A204.1 (cell line): Measurements from ENCODE around the gene DENND1C.

ENCODE experiments used
- FAIRE-seq: peaks from 2 replicates; lab custom pipeline; 2012; peaks lifted over from hg19 to GRCh38; lab: Jason Lieb, UNC

DENND1C gene

DNA sequence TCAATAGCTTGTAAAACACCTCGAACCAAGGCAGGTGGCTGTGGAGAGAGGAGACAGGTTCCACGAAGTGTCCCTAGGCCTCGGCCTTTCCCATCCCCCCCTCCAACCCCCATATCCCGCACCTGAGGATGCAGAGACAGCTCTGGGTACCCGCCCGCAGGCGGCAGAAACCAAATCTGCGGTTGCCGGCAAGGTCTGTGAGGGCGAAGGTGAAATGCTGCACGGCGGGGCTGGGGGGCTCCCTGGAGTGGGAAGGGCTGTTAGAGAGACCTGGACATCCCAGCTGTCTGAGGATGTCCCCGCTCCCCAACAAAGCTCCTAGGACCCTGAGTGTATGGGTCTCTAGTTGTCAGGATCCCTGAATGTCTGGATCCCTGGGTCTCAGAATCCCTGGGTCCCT is 2.8 kb downstream of the DENND1C start:
- no peak for FAIRE-seq

DNA sequence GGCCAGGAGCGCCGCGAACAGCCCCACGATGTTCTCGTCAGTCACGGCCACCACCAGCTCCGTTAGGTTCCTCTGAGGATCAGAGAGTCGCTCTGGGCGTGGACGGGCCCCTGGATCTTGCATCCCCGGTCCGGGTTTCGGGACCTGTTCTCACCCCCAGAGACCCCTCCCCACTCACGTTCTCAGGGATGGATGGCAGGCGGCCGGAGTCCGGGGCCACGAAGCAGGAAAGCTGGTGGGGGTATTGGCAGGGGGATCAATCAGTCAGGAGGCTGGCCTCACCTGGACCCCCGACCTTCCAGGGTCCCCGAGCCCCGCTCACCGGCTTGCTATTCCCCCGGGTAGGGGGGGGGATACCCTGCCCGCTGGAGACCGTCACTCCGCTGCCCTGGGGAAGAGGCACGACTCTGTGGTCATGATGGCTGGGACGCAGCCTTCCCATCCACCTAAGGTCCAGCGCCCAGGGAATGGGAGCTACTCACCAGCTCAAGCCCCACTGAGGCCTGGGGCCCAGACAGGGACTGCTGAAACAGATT is 4.6 kb downstream of the DENND1C start:
- no peak for FAIRE-seq

DNA sequence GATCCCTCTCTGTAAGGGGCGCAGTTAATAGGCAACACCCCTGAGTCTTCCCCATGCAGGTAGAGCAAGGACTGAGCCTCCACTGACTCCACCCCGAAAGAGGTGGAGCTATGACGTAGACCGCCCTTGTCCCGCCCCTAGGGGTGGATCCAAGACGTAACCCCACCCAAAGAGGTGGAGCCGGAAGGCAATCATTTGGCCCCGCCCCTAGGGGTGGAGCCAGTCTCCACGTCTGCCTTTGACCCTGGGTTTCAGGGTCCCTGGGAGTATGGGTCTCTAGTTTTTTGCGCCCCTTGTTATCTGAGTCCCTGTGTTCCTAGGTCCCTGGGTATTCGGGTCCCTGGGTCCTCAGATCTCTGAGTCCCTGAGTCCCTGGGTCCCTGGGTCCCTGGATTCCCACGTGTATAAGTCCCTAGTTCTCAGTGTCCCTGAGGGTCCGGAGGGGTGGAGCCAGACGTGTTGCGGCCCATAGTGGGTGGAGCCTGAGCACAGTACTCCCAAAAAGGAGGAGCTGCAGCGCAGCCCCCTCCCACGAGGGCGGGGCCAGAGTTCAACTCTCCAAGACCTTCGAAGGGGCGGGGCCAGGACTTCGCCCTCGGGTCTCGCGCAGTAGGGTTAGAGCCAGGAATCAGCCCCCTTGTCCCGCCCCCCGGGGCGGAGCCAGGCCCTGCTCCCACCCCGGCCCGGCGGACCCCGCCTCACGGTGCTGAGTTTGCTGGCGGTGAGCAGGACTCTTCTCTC is 5.3 kb downstream of the DENND1C start:
- FAIRE-seq, result no peak

DNA sequence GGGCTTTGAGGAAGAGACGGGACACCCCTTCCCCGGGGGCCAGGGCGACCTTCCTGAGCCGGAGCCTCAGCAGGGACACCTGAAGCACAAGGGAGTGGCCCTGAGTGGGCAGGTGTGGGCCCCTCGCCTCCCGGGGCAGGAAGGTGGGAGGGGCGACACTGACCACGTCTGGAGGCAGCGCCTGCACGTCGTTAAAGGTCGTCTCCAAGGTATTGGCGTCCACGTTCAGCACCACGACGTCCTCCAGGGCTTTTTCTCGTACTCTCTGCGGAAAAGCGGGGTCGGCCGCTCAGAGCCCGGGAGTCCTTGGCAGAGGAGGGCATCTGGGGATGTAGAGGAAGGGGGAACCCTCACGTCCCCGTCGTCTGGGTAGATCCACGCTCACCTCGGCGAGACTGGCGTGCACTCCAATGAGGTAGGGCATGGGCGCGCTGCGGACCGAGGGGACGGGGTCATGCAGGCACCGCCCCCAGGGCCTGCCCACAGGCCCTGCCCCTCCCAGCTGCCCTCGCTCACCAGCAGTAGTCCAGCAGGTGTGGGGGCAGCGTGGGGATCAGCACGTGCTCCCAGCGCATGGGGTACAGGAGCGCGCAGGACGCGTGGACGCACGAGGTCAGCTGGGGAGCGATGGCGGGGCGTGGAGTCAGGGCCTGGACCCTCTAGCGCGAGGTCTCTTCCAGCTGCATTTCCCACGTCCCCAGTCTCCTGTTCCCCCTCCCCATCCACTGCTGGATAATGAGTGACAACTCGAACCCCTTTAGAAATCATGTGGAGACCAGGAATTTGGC is 6.1 kb downstream of the DENND1C start:
- FAIRE-seq, result no peak

DNA sequence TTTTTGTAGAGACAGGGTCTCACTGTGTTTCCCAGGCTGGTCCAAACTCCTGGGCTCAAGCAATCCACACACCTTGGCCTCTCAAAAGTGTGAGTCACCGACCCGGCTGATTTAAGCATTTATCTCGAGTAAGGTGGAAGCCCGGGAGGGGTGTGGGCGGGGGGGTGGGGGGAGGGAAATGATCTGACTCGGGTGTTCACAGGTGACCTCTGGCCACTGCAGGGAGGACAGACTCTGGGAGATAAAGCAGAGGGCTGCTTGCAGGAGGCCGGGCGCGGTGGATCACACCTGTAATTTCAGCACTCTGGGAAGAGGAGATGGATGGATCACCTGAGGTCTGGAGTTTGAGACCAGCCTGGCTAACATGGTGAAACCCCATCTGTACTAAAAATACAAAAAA is 7.9 kb downstream of the DENND1C start:
- no peak for FAIRE-seq

DNA sequence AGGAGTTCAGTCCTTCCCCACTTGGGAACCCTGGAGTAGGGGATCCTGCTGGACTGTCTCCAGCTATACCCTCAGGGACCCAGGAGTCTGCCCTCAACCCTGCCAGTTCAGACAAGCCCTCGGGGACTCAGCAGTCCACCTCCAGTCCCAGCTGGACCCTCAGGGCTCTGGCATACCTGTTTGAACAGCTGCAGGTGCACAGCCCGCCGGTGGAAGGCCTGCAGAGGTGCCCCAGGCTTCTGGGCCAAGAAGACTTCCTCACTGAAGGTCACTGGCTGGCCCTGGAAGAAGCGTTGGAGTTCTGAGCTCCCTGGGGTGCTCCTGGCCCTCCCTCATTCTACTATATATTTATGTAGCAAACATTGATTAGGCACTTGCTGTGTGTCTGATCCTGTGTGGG is 8.9 kb downstream of the DENND1C start:
- FAIRE-seq, result no peak

DNA sequence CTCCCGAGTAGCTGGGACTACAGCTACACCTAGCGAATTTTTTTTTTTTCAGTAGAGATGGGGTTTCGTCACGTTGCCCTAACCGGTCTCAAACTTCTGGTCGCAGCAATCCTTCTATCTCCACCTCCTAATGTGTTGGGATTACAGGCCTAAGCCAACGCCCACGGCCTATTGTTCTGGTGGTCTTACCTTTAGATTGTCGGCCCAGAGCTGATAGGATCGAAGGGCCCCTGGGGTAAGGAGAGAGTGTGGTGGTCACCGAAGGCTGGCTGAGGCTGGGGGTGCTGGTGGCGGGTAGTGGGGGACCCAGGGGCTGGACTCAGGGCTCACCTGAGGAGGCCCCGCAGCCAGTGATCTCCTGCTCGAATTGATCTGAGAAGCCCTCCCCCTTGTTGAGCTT is 10.5 kb downstream of the DENND1C start:
- FAIRE-seq, result no peak

DNA sequence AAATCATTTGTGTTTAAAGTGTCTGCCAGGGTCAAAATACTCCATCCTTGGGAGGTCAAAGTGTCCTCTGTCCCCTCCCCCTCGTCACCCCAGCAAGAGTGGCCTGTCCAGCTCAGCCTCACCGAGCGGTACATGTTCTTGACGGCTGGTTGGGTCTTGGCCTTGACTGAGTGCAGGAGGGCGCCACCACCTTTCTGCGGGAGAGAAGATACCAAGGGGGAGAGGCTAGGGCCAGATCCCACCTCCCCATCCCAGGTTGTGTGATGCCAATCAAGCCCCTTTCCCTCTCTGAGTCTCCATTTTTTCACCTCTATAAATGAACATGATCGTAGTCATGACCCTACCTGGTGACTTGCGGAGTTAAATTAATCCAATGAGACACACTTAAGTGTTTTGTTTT is 11.4 kb downstream of the DENND1C start:
- FAIRE-seq, result no peak

DNA sequence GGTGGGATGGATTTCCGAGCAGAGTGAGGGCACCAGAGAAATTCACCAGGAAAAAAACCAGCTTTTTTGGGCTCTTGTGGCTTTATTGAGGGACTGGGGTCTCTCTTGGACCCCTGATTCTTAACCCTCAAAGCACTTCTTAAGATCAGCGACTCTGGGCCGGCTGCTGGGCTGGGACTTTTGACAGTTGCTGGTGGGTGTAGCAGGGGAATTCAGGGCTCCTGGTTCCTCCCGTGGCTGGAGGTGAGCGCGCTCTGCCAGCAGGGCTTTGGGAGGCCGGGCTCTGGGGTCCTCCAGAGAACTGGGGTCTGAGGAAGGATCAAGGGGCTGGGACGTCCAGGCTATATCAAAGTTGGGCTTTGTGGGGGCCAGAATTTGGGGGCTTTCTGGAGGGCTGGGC is 14.2 kb downstream of the DENND1C start:
- no peak for FAIRE-seq

DNA sequence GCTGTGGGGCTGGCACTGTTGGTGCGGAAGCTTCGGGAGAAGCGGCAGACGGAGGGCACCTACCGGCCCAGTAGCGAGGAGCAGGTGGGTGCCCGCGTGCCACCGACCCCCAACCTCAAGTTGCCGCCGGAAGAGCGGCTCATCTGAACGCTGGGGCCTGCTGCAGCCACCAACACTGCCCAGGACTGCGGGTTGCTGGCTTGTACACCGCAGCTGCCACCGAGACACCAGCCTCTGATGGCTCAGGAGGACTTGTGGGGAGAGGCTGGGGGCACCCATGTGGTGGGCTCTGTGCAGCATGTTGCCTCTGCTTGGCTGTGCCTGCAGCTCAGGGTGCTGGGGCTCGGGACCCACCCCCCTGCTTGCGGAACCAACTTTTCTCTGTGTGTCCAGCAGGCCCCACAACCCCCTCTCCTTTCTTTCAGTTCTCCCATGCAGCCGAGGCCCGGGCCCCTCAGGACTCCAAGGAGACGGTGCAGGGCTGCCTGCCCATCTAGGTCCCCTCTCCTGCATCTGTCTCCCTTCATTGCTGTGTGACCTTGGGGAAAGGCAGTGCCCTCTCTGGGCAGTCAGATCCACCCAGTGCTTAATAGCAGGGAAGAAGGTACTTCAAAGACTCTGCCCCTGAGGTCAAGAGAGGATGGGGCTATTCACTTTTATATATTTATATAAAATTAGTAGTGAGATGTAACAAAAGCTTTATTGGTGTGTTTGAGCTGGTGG is 14.9 kb downstream of the DENND1C start:
- no peak for FAIRE-seq

DNA sequence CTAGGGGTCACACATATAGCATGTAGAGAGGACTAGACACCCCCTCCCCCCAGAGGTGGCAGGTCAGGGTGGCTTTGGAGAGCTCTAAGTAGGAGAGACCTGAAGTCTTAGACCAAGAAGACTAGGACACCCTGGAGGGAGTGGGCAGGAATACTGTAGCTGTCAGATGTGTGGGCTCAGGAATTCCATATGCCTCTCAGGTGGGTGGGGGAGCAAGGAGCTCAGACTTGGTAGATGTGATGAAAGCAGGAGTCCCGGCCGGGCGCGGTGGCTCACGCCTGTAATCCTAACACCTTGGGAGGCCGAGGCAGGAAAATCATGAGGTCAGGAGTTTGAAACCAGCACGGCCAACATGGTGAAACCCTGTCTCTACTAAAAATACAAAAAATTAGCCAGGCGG is 15.9 kb downstream of the DENND1C start:
- FAIRE-seq, result no peak

DNA sequence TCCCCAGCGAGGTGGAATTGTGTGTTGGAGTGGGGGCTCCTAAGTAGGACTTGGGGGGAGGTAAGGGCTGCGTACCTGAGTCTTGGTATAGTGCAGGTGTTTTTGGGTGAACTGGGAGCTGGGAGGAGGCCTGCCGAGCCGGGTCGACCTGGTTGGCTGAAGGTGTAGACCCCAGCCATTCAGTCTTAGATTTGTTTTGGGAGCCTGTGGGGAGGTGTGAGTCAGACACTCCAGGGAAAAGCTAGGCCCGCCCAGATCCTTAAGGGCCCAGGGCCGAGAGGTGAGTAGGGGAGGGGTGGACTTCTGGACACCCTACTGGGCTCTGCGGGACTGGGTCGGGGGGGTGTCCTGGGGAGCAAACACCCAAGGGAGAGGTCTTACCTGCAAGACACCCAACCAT is 16.6 kb downstream of the DENND1C start:
- FAIRE-seq, result no peak

DNA sequence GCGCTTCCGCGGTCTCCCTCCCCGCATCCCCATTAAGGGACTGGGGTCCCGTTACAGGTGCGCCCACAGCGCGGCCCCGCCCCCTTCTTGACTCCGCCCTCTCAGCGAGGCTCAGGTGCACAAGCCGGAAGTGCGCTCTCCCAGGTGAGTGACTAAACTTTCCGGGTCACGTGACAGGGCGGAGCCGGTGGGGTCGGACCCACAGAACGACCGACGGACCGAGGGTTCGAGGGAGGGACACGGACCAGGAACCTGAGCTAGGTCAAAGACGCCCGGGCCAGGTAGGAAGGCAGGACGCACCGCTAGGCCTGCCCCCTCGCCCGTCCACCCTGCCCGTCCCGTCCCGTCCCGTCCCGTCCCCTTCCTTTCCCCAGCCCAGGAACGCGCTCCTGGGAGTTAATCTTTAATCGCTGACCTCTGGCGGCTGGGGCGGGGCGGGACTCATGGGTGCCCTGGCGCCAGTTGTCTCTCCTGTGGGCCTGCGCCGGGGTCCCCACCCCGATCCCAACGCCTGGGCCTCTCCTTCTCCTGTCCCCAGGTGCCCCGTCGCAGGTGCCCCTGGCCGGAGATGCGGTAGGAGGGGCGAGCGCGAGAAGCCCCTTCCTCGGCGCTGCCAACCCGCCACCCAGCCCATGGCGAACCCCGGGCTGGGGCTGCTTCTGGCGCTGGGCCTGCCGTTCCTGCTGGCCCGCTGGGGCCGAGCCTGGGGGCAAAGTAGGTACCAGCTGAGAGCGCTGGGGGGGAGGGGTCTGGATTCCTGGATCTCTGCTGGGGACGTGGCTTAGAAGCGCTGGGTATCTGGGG is 17.3 kb downstream of the DENND1C start, which contains the start of gene CRB3:
TSS of gene CRB3 (plus strand) at position 202 of the 804 bp plus-strand sequence. CDS start at position 633, 431 bp downstream.
- no peak for FAIRE-seq

DNA sequence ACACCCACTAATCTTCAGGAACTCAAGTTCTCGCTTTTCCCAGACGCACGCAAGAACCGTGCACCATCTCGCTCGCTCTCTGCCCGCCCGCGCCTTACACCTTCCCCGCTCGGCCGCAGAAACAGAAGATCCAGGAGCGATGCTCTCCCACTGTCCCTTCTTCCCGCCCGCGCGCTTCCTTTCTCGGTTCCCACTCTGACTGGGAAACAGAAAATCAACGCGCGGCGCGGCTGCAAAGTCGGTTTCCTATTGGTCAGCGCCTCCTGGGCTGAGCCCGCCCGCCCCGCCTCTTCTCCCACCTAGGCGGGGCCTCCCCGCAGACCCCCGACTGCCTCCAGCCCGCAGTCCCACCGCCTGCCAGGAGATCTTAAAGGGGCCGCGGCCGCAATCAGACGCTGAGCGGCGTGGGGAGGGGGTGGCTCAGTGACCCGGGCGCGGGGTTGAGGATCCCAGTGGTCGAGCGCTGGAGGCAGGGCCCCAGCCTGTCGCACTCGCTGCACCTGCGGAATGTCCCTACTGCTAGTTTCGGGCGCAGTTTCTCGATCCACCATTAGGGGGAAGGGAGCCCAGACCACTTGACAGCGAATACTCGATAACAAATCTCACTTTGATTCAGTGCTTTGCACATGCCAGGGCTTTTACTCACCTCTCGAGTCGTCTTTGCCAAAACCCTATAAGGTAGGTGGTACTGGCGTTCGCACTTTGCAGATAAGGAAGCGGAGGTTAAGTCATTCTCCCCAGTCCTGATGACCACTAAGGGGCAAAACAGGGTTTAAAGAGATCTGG is 21.3 kb downstream of the DENND1C start:
- peak; percentile 96 for FAIRE-seq

DNA sequence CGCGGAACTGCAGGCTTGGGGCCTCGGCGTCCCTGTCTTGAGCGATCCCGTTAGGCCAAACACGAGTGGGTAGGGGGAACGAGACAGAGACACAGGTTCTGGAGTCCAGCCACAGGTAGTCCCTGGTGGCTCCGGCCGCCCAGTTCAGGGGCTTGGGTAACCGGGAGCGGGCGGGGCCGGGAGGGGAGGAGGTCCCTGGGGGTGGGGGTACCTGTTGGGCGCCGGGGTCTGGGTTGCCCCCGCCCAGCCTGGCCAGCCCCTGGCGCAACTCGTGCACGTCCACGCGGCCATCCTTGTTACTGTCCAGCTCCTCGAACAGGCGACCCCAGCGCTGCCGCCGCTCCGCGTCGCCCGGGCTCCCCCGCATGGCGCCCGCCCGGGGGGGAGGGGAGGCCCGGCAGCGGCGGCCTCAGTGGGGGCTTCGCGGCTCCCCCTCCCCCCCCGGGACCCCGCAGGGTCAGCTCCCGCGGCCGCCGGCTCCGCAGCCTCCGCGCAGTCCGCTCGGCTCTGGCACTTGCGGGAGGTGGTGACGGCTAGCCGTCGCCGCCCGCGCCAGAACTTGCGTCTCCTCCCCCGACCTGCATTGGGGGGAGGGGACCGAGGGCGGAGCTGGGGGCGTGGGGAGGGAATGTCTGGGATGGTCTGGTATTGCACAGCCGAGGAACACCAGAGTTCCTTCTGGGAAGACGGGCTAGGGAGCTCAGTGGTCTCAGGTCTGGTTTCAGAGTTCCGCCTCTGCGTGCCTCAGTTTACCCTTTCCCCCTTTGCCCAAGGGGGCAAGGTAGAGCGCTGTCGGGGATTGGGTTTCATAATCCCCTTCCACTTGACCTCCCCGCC is 22.1 kb downstream of the DENND1C start, which contains the start of gene SLC25A23:
TSS of gene SLC25A23 (minus strand) at position 531 of the 837 bp plus-strand sequence. CDS start at position 367, 164 bp downstream.
- no peak for FAIRE-seq

DNA sequence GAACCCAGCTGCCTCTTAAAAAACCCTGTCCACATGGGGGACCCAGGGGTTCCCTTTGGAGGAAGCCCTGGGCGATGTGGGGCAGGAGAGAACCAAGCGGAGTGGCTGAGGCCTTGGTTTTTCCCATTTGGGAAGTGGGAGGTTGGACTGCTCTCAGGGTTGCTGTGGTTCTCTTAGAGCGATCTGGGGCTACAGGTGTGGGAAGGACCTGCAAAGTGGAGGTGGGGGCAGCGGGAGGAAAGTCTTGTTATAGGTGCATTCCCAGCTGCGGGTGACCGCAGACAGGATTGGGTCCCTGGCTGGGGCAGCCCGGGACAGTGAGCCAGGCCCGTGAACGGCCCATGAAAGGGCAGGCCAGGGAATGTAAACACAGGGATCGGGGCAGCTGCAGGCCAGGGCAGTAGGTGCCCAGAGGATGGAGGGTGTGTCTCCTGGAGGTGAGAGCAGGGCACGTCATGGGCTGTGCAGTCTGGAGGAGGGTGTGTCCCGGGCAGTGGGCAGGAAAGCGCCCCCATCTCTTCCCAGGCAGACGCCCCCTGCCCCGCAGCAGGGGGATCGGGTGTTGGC is 22.8 kb downstream of the DENND1C start:
- no peak for FAIRE-seq

DNA sequence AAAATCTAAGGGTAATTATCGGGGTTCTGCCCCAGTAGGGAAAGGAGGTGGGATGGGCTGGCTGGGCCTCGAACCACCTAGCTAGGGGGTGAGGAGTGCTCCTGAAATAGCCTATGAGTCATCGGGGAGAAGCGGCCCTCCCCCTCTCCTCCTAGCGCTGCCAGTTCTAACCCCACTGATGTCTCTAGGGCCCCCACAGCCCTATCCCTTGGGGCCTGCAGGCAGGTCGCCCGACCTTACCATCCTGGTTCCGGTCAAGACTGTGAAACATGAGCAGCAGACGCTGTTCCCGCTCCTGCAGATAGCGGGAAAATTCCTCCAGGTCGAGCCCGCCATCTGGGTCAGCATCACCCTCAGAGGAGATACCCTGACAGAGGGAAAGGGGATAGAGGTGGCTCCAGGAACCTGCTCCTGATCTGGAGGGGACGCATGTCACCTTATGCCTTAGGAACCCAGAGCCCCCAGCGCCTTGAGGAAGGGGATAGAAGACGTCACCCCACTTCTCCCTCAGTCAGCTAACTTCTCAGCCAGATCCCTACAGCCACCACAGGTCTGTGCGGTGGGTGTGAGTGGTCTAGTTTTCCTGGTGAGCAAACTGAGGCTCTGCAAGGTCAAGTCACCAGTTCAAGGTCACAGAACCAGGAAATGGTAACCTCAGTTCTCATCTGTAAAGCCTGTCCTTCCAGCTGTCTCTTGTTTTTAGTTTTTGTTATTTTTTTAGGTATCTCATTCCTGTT is 23.5 kb downstream of the DENND1C start:
- no peak for FAIRE-seq

DNA sequence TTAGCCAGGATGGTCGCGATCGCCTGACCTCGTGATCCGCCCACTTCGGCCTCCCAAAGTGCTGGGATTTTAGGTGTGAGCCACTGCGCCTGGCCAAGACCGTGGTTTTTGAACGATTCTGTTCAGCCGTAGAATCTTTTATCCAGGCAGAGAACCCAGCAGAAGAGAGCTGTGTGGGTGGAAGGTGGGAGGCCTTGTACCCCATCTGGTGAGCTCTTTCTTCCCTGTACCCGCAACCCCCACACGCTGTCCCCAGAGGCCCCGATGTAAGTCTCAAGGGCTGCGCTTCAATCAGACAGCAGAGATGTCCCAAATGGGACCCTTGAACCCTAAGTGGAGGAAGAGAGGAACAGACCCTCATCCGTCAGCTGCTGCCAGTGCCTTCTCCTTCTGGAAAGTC is 25.7 kb downstream of the DENND1C start:
- FAIRE-seq, result no peak
